Measurements from ENCODE around the gene PAX7.

PAX7 gene

GRCh38 chr1:18641005-18641941 is 10.6 kb downstream of the PAX7 start:
- Mint-ChIP-seq H3K4me1 (peaks cover 30% of the 10 kb centered on the region), H3K4me3 (no peak overlapping the region), H3K27me3 (peaks cover 100% of the 10 kb centered on the region), H3K27ac (no peak overlapping the region), H3K9me3 (no peaks in the 10 kb centered on the region), H3K36me3 (peaks cover 3% of the 10 kb centered on the region)
- CTCF ChIA-PET, result no interaction called here
- DNase-seq, result no peak

- no peak for DNase-seq
- Mint-ChIP-seq H3K27ac (no peak overlapping the region), H3K36me3 (peaks cover 3% of the 10 kb centered on the region), H3K27me3 (peaks cover 100% of the 10 kb centered on the region), H3K9me3 (no peaks in the 10 kb centered on the region), H3K4me1 (peaks cover 29% of the 10 kb centered on the region), H3K4me3 (no peak overlapping the region)
- CTCF ChIA-PET, result no interaction called here
Observed at GRCh38 chr1:18642278-18643095, 11.8 kb downstream of the PAX7 start.

GRCh38 chr1:18643154-18644012 is 12.7 kb downstream of the PAX7 start:
- H3K27ac Mint-ChIP-seq, result peak overlapping the region; percentile 65
- H3K27me3 Mint-ChIP-seq, result peaks cover 100% of the 10 kb centered on the region
- CTCF ChIA-PET, result no interaction called here
- H3K4me1 Mint-ChIP-seq, result peaks cover 28% of the 10 kb centered on the region
- no peaks in the 10 kb centered on the region for H3K9me3 Mint-ChIP-seq
- DNase-seq, result peak; percentile 32
- H3K36me3 Mint-ChIP-seq, result peaks cover 3% of the 10 kb centered on the region
- peak overlapping the region; percentile 16 for H3K4me3 Mint-ChIP-seq

GRCh38 chr1:18644013-18644399 is 13.4 kb downstream of the PAX7 start:
- CTCF ChIA-PET, result no interaction called here
- Mint-ChIP-seq H3K4me1 (peaks cover 28% of the 10 kb centered on the region), H3K4me3 (no peak overlapping the region), H3K27ac (peak overlapping the region; percentile 79), H3K9me3 (no peaks in the 10 kb centered on the region), H3K27me3 (peaks cover 100% of the 10 kb centered on the region), H3K36me3 (peaks cover 3% of the 10 kb centered on the region)
- no peak for DNase-seq

DNA sequence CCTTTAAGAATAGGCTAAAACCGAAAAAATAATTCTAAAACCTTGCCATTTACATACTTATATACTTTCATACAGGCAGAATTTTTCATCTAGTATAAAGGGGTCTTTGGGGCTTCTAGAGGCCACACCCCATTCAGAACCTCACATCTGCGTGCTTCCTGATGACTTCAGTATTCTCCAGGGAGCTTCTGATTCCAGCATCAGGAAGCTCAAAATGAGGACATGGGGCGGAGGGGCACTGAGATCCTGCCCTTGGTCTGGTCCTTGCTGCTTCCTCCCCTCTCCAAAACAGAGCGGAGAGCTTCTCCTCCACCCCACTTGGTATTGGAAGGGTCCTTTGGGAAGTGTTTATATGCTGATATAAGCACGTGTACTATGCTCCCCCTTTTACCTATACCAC is 13.8 kb downstream of the PAX7 start:
- peaks cover 28% of the 10 kb centered on the region for H3K4me1 Mint-ChIP-seq
- H3K27ac Mint-ChIP-seq, result peak overlapping the region; percentile 79
- peaks cover 100% of the 10 kb centered on the region for H3K27me3 Mint-ChIP-seq
- no peak for DNase-seq
- CTCF ChIA-PET, result no interaction called here
- peaks cover 3% of the 10 kb centered on the region for H3K36me3 Mint-ChIP-seq
- no peak overlapping the region for H3K4me3 Mint-ChIP-seq
- no peaks in the 10 kb centered on the region for H3K9me3 Mint-ChIP-seq

DNA sequence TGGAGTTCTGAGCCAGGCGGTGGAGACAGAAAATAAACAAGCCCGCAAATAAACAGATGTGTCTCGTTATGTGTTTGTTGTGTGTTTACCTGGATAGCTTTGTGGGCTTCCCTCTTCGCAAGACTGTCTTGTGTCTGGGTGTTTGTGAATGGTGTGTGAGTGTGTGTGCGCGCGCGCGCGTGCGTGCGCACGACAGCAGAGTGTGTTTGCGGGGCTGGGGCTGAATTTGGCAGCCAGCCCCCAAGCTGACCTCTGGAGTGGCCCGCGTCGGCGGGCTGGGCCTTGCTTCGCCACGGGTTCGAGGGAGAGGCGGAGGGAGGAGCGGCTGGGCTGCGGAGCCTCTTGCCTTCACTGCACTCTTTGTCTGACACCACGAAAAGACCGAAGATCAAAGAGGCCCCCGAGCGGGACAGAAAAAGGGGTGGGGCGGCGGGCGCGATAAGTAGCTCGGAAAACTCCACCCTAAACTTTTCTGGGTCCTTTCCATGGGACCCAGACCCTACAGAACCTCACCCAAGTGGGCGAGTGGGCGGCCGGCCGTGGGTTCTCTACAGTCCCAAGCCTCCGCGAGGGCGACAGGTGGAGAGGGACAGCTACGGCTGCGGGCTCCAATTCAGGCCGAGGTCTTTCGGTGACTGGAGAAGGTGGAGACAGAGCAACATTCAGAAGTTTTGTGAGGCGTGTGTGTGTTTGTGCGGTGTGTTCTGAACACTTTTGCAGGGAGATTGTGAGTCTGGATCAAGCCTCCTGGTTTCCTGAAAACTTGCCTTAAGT is 14.5 kb downstream of the PAX7 start:
- Mint-ChIP-seq H3K9me3 (no peaks in the 10 kb centered on the region), H3K4me3 (peak overlapping the region; percentile 49), H3K27ac (no peak overlapping the region), H3K4me1 (peaks cover 29% of the 10 kb centered on the region), H3K36me3 (peaks cover 3% of the 10 kb centered on the region), H3K27me3 (peaks cover 100% of the 10 kb centered on the region)
- CTCF ChIA-PET, result interaction anchor here (0.5 kb wide), 1 partner anchor 676 kb away, joined by 4 read pairs; no protein-coding TSS in a partner anchor
- peak; percentile 34 for DNase-seq

DNA sequence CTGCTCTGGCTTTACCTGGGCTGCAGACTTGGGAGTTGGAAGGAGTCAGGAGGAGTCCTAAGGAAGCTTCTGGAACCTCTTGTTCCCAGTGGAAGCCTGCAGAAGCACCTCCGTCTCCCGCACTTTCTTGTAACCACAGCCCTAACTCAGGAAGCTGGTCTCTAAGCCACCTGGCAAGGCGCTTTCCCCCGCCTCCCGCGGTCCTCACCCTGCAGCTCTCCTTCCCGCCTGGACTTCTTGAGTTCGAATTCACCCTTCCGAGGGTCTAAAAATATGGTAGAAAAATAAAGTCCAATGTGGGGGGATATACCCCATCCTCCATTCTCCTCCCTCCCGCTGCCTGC is 15.1 kb downstream of the PAX7 start:
- Mint-ChIP-seq H3K9me3 (no peaks in the 10 kb centered on the region), H3K4me3 (no peak overlapping the region), H3K27ac (no peak overlapping the region), H3K36me3 (peaks cover 3% of the 10 kb centered on the region), H3K27me3 (peaks cover 100% of the 10 kb centered on the region), H3K4me1 (peaks cover 33% of the 10 kb centered on the region)
- DNase-seq, result no peak
- CTCF ChIA-PET, result interaction anchor here (0.5 kb wide), 1 partner anchor 675 kb away, joined by 4 read pairs; no protein-coding TSS in a partner anchor

GRCh38 chr1:18646091-18646785 is 15.6 kb downstream of the PAX7 start:
- Mint-ChIP-seq H3K9me3 (no peaks in the 10 kb centered on the region), H3K4me3 (no peak overlapping the region), H3K27ac (no peak overlapping the region), H3K36me3 (peaks cover 3% of the 10 kb centered on the region), H3K27me3 (peaks cover 98% of the 10 kb centered on the region), H3K4me1 (peaks cover 35% of the 10 kb centered on the region)
- CTCF ChIA-PET, result no interaction called here
- no peak for DNase-seq

DNA sequence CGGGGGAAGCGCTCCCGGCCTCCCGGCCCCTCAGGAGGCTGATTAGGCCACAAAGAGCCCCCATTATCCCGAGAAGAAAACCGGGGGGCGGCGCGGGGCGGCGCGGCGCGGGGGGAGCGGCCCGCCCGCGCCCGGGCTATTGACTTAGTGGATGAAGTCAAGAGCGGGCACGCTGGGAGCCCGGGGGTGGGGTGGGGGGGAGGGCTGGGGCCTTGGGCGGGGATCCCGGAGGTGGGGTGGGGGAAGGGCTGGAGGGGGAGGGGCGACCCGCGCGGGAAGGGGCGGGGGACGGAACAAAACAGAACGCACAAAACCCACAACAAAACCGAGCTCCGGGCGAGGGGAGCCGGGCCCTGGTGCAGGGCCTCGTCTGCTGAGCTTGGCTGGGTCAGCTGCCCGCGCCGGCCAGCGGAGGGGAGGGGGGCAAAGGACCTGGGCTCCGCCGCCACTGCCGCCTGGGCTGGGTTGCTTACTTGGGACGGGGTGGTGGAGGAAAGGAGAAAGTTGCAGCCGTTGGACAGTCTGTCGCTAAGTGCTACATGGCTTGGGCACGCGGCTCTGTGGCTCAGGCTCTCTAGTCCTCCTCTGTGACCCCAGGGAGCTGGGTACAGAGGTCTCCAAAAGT is 16.3 kb downstream of the PAX7 start:
- Mint-ChIP-seq H3K36me3 (peaks cover 3% of the 10 kb centered on the region), H3K9me3 (no peaks in the 10 kb centered on the region), H3K27ac (no peak overlapping the region), H3K4me3 (no peak overlapping the region), H3K4me1 (peaks cover 42% of the 10 kb centered on the region), H3K27me3 (peaks cover 96% of the 10 kb centered on the region)
- DNase-seq, result no peak
- CTCF ChIA-PET, result no interaction called here

DNA sequence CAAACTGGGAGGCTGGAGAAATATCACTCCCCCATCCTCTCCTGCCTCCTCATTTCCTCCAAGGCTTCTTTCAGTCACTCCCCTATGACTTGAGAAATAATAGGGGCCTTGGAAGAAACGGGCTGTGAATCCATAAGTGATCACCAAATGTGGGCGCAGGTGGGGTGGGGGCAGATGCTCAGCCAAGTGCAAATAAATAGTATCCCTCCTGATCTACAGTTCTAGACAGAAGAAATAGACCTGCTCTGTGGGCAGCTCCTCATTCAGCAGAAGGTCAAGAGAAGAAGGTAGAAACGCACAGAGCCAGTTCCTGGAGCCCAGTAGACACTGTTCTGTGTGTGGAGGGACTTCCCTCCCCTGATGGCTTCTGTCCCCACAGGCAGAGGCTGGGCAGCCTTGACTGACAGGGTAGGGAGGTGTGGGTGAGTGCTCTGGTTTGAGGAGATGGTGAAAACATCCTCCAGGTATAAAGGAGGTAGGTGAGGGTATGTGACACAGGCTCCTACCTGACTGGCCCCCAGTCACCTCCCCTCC is 17.1 kb downstream of the PAX7 start:
- Mint-ChIP-seq H3K9me3 (no peaks in the 10 kb centered on the region), H3K36me3 (peaks cover 3% of the 10 kb centered on the region), H3K27me3 (peaks cover 96% of the 10 kb centered on the region), H3K4me3 (no peak overlapping the region), H3K4me1 (peaks cover 50% of the 10 kb centered on the region), H3K27ac (no peak overlapping the region)
- CTCF ChIA-PET, result no interaction called here
- no peak for DNase-seq

DNA sequence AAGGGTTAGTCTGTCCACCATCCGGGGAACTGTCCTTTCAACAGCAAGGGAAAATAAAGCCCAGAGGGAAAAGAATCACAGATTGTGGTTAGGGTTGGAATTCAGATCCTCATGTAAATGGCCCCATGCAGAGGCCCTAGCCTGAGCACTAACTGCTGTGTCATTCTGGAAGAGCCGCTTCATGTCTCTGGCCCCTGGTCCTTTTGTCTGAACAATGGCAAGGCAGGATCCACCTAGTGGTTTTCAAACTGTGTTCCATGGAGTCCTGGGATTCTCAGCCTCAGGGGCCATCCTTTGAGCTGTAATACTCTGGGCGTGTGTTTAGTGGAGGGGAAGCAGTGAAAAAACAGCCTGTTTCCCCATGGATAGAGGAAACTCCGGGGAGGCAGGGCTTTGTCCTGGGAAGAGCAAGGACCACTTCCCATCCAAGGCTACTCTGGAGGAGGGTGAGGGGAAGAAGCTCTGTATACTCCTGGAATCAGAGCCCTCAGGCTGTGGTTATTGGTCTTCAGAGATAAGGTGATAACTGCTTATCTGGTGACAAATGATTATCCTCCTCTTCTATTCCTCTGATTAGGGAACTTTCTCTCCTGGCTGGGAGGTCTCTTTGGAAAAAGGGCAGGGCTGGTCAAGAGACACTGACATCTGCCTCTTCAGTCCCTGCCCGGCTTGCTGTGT is 19.2 kb downstream of the PAX7 start:
- Mint-ChIP-seq H3K9me3 (no peaks in the 10 kb centered on the region), H3K4me1 (peaks cover 59% of the 10 kb centered on the region), H3K4me3 (no peak overlapping the region), H3K27ac (no peak overlapping the region), H3K27me3 (peaks cover 96% of the 10 kb centered on the region), H3K36me3 (peaks cover 3% of the 10 kb centered on the region)
- DNase-seq, result no peak
- CTCF ChIA-PET, result no interaction called here

DNA sequence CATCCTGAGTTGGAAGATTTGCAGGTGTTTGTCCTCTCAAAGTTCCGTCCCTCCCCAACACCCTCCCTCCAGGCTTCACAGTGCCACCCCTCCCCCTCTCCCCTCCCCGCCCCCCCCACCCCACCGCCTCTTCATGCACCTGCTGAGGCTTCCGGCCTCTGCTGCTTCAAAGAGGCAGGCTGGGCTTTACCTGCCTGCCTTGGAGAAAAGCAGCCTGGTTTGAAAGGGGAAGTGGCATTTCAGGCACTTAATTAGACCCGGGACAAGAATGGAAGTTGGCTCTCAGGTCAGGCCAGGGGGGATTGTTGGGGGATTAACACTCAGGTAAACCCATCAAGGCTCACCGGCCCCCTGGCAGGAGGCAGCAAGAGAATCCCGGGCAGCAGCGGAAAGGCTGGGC is 21.1 kb downstream of the PAX7 start:
- Mint-ChIP-seq H3K4me1 (peaks cover 58% of the 10 kb centered on the region), H3K27me3 (peaks cover 90% of the 10 kb centered on the region), H3K4me3 (no peak overlapping the region), H3K27ac (no peak overlapping the region), H3K36me3 (no peaks in the 10 kb centered on the region), H3K9me3 (no peaks in the 10 kb centered on the region)
- CTCF ChIA-PET, result no interaction called here
- DNase-seq, result peak; percentile 40

Data from activated naive CD4-positive, alpha-beta T cell treated with anti-CD3 and anti-CD28 coated beads, Interleukin-2, amount 10 ng/mL, durations not matched to agents 7 days and 5 days (primary cell).